ENCODE data around the gene POU6F2. TPM values are rescaled to one million over a fixed set of nuclear protein-coding genes. Genes with fewer than 3 reads are reported as not detected.

The POU6F2 gene
- total RNA-seq, 4 donors from 2014 or later, result 0.48 to 0.82 TPM; not detected in 2

DNA sequence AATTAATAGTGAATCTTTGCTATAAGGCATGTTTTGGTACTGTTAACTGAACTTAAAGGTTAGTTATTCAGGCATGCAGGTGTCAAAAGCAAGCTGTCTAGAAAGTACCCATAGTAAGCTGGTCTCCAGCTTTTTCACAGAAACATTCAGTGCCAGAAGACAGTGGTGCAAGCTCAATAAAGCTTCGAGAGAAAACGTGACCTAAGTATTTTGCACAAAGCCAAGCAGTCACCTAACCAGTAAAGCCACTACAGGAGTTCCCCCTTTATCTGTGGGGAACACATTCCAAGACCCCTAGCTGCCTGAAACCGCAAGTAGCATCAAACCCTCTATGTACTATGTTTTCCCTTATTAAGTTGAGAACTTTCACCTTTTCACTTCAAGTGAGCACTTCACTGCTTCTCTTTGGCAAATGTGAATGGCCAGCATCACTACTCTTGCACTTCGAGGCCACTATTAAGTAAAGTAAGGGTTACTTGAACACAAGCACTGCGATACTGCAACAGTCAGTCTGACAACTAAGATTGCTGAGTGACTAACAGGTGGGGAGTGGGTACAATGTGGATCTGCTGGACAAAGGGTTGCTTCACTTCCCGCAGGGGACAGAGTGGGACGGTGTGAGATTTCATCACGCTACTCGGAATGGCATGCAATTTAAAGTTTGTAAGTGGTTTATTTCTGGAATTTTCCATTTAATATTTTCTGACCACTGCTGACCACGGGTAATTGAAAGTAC is 334.7 kb downstream of the POU6F2 start:
- no peak for TF ChIP-seq POLR2AphosphoS5 (IDR thresholded peaks at IDR 0.05)
- no peak for TF ChIP-seq POLR2A (IDR thresholded peaks at IDR 0.05)
- TF ChIP-seq, protein P1, sequence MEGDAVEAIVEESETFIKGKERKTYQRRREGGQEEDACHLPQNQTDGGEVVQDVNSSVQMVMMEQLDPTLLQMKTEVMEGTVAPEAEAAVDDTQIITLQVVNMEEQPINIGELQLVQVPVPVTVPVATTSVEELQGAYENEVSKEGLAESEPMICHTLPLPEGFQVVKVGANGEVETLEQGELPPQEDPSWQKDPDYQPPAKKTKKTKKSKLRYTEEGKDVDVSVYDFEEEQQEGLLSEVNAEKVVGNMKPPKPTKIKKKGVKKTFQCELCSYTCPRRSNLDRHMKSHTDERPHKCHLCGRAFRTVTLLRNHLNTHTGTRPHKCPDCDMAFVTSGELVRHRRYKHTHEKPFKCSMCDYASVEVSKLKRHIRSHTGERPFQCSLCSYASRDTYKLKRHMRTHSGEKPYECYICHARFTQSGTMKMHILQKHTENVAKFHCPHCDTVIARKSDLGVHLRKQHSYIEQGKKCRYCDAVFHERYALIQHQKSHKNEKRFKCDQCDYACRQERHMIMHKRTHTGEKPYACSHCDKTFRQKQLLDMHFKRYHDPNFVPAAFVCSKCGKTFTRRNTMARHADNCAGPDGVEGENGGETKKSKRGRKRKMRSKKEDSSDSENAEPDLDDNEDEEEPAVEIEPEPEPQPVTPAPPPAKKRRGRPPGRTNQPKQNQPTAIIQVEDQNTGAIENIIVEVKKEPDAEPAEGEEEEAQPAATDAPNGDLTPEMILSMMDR (IDR thresholded peaks at IDR 0.05), result no peak
- TF ChIP-seq EP300 (IDR thresholded peaks at IDR 0.05; ENCODE audit: low read depth), result no peak
- H3K36me3 ChIP-seq, result no peaks in the 10 kb centered on the region
- in situ Hi-C loops (cut with MboI; ENCODE audit: low pct_ligation_motif_present in 1 of 4, low pct_unique_long_range_greater_than_20kb in 1 of 4, low sequenced_read_pairs in 3 of 4), result no loop called here
- WGBS, 2 donors (ENCODE audit: low coverage in 1 of 2), result 61 to 78% methylated on average over 5 to 10 of the region's 10 CpGs
- no peak overlapping the region for H3K4me3 ChIP-seq
- no peaks in the 10 kb centered on the region for H3K9me3 ChIP-seq
- H3K27me3 ChIP-seq, result no peaks in the 10 kb centered on the region
- no peak for DNase-seq
- H3K4me1 ChIP-seq, result no peaks in the 10 kb centered on the region
- H3K27ac ChIP-seq, result no peak overlapping the region
- intact Hi-C loops (cut with DNase I; ENCODE audit: low total_unique reads), result no loop called here

DNA sequence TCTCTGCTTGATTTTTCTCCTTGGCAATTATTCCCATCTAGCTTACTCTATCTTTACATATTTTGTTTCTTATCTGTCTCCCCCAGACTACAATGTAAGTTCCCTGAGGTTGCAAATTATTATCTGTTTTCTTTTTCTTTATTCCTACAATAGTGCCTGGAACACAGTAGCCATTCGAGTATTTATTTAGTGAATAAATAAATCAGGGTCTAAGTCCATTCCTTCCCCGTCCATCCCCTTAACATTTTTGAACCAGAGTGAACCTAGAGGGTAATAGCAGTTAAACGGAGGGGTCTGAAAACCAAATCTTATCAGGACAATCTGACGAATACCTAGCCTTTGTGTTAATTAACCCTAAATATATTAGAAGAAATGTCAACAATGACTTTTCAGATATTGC is 335.7 kb downstream of the POU6F2 start:
- Histone ChIP-seq H3K4me1 (no peaks in the 10 kb centered on the region), H3K9me3 (no peaks in the 10 kb centered on the region), H3K4me3 (no peak overlapping the region), H3K27ac (no peak overlapping the region), H3K27me3 (no peaks in the 10 kb centered on the region), H3K36me3 (no peaks in the 10 kb centered on the region)
- DNase-seq, result no peak
- intact Hi-C loops (cut with DNase I; ENCODE audit: low total_unique reads), result no loop called here
- in situ Hi-C loops (cut with MboI; ENCODE audit: low pct_ligation_motif_present in 1 of 4, low pct_unique_long_range_greater_than_20kb in 1 of 4, low sequenced_read_pairs in 3 of 4), result no loop called here
- TF ChIP-seq POLR2A (IDR thresholded peaks at IDR 0.05) (no peak), EP300 (IDR thresholded peaks at IDR 0.05; ENCODE audit: low read depth) (no peak)
- TF ChIP-seq, protein P1 (IDR thresholded peaks at IDR 0.05), result no peak
- 50 to 54% methylated on average over 4 of the region's 4 CpGs for WGBS, 2 donors (ENCODE audit: low coverage in 1 of 2)

DNA sequence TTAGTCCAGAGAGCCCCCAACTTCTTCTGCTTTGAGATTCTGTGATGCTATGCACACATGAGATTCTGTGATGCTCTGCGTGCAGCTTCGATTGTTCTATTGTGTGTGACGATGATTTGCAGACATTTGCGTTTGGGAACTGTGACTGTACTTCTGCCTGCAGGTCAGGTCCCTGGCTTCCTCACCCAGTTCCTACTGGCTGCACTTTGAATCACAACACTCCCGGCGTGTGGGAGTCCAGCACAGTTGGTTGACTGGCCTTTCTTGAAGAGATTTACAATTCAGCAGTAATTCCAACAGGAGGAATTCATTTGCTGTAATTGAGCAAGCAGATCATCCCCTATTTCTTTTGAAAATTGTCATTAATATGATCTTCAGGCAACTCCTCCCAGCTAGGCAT is 336.3 kb downstream of the POU6F2 start:
- H3K27me3 ChIP-seq, result no peaks in the 10 kb centered on the region
- in situ Hi-C loops (cut with MboI; ENCODE audit: low pct_ligation_motif_present in 1 of 4, low pct_unique_long_range_greater_than_20kb in 1 of 4, low sequenced_read_pairs in 3 of 4), result no loop called here
- 69% methylated on average over 6 of the region's 6 CpGs; no CpG with 5 or more reads in 1 of the 2 donors for WGBS, 2 donors (ENCODE audit: low coverage in 1 of 2)

DNA sequence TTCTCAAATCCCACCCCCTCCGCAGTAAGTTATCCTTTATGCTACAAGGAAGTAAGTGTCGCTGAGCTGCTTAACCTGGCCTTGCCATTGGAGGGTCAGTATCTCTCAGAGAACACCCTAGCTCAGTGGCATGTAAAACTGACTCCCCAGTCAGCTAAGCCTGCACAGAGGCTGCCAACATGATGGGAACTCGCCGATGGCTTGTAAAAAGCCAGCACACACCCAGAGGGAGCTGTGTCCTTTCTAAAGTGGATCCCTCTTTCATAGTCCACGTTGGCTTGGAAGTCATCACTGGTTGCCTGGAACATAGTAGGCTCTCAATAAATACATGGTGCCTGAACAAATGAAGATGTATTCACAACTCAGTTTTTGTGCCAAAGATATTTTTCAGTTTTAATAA is 339.4 kb downstream of the POU6F2 start:
- Histone ChIP-seq H3K27me3 (no peaks in the 10 kb centered on the region), H3K36me3 (no peaks in the 10 kb centered on the region), H3K9me3 (no peaks in the 10 kb centered on the region), H3K4me1 (no peaks in the 10 kb centered on the region), H3K4me3 (no peak overlapping the region), H3K27ac (no peak overlapping the region)
- TF ChIP-seq POLR2A (IDR thresholded peaks at IDR 0.05) (no peak), POLR2AphosphoS5 (IDR thresholded peaks at IDR 0.05) (no peak), EP300 (IDR thresholded peaks at IDR 0.05; ENCODE audit: low read depth) (no peak)
- TF ChIP-seq, protein P1 (IDR thresholded peaks at IDR 0.05), result no peak
- DNase-seq, result no peak
- WGBS, 2 donors (ENCODE audit: low coverage in 1 of 2), result 67 to 80% methylated on average over 2 to 5 of the region's 5 CpGs
- in situ Hi-C loops (cut with MboI; ENCODE audit: low pct_ligation_motif_present in 1 of 4, low pct_unique_long_range_greater_than_20kb in 1 of 4, low sequenced_read_pairs in 3 of 4), result no loop called here
- intact Hi-C loops (cut with DNase I; ENCODE audit: low total_unique reads), result no loop called here

More for the DNA sequence above, 336.3 kb downstream of the POU6F2 start:
- Histone ChIP-seq H3K9me3 (no peaks in the 10 kb centered on the region), H3K36me3 (no peaks in the 10 kb centered on the region), H3K27ac (no peak overlapping the region), H3K4me3 (no peak overlapping the region), H3K4me1 (no peaks in the 10 kb centered on the region)
- intact Hi-C loops (cut with DNase I; ENCODE audit: low total_unique reads), result no loop called here
- no peak for DNase-seq
- TF ChIP-seq EP300 (IDR thresholded peaks at IDR 0.05; ENCODE audit: low read depth) (no peak), POLR2A (IDR thresholded peaks at IDR 0.05) (no peak), POLR2AphosphoS5 (IDR thresholded peaks at IDR 0.05) (no peak)
- TF ChIP-seq, protein P1 (IDR thresholded peaks at IDR 0.05), result no peak

All from transverse colon (tissue), 4 donors.